ENCODE results near the gene PHOSPHO2.
A peak's percentile ranks its signal among the peaks of the same experiment; 100 is the strongest.

GRCh38 chr2:169676357-169676756 is 17.9 kb upstream of the PHOSPHO2 start:
- TF ChIP-seq CTCF (IDR thresholded peaks at IDR 0.05) (peak in 2 of 4 donors; percentile 13 to 15), POLR2A (IDR thresholded peaks at IDR 0.05) (no peak)

Data from right lobe of liver (tissue), 4 donors.